Liver (tissue), 3 donors: ENCODE data around the gene TLK2.

Experiments
- CTCF ChIP-seq: fragments of 150-350 bp; IDR thresholded peaks from 2 replicates; pipeline ENCODE4 v1.5.1; 2017; ENCODE audit warnings: improper control_type of control experiment, low read depth, low read length; ENCODE audit not compliant: missing input control
- FOXA1 ChIP-seq: IDR thresholded peaks from 2 replicates; pipeline ENCODE4 v1.6.1; 2016; ENCODE audit warnings: antibody characterized with exemption
- NR2F2 ChIP-seq: IDR thresholded peaks from 2 replicates; pipeline ENCODE4 v1.6.1; 2016; ENCODE audit warnings: antibody characterized with exemption
- RXRA ChIP-seq, 2 donors: IDR thresholded peaks; 2 replicates each; pipeline ENCODE4 v1.6.1; 2017 to 2018; ENCODE audit warnings: antibody characterized with exemption in 2 of 2, mild to moderate bottlenecking in 1 of 2
- SP1 ChIP-seq: IDR thresholded peaks from 2 replicates; pipeline ENCODE4 v1.6.1; 2018; ENCODE audit warnings: antibody characterized with exemption, mild to moderate bottlenecking
- ZBTB33 ChIP-seq: IDR thresholded peaks from 2 replicates; pipeline ENCODE4 v1.6.1; 2016; ENCODE audit warnings: antibody characterized with exemption
- TF ChIP-seq, protein P1 (sequence below): IDR thresholded peaks from 2 replicates; pipeline ENCODE4 v1.6.1; 2016; ENCODE audit warnings: antibody characterized with exemption
- donor health status: healthy.
- donor health status: healthy.

- TF ChIP-seq SP1 (no peak), CTCF (no peak), RXRA (IDR thresholded peaks at IDR 0.05) (no peak), FOXA1 (no peak), ZBTB33 (no peak), NR2F2 (no peak)
- TF ChIP-seq, protein P1, sequence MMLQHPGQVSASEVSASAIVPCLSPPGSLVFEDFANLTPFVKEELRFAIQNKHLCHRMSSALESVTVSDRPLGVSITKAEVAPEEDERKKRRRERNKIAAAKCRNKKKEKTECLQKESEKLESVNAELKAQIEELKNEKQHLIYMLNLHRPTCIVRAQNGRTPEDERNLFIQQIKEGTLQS = no peak
Observed at GRCh38 chr17:62600805-62601204, 122.2 kb downstream of the TLK2 start.
